Measurements from ENCODE around the gene FNDC3B.

Gene FNDC3B

DNA sequence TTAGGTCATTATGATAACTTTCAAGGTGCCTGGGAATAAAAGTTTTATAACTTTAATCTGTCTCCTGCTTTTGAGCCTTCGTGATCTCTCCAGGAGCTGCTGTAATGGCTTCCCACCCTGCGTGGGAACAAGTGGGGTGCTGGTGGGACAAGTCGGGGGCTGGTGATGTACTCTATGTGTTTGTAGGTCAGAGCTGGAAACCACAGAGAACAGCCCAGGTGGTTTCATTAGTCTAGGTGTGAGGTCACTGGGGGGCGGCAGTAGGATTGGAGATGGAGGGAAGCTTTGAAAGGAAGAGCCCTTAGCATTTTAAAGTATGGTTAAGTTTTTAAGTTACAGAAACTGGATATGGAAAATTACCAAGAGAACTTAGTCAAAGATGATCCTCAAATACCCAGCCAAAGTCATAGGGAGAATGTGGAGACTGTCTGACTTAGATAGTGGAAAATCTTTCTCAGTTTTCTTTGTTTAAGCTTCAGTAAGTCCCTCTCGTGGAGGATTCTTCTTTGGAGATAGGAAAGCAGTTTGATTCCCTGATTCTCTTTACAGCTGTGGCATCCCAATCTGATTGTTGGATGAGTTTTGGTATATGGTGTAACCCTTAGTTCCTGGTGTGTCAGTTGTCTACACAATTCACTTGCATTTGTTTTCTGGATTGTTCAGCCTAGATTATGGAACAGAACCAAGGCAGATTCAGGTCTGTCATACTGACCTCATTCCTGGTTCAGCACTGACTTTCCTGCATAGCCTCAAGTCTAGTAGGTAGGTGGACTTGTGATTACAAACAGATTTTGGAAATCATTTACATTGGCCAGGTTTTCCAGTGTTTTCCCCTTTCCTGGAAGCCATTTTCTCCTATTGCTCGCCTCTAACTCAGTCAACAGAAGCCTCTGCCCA is 115.6 kb downstream of the FNDC3B start:
- no peak for DNase-seq

DNA sequence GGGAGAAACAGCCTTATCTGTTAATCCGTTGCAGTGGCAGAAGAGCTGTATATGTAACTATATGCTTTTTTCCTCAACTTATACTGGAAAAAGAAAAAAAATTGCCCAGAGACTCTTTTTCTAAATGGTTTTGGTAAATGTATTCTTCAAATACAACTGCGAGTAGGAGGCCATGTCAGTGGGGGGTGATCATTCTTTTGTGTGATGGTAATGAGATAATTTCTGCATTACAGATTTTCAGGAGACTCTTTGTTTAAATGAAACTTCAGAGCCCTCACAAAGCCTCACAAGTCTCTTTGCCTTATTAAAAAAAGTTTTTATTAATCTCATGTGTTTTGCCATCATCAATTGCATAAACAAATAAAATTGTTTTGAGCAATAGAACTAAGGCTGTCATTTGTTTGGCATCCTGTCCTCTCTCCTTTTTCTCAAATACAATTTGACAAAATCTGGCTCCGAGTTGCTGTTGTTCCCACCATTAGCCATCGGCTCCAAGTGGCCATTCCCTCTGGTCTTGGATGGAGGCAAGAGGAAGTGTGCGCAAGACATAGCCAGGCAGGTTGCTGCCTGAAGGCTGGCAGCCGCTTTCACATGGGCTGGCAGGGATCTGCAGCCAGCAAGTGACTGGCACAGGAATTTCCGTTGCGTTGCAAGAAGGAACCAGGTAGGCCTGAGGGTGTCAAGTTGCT is 116.7 kb downstream of the FNDC3B start:
- no peak for DNase-seq

DNA sequence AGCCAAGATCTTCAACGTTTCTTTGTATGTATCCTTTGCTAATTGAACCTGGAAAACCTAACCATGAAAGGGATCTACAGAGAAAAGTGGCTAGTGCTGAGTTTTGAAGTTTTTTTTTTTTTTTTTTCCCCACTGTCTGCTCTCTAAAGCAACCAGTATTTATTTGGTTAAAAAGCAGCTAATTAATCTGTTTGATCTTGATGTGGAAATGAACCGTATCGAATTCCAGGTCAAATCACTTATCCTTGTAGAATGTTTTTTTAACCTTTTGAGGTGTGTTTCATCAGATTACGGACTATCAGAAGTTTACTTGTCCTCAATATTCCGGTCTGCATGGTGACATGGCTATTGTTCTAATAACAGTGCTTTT is 117.2 kb downstream of the FNDC3B start:
- DNase-seq, result no peak

DNA sequence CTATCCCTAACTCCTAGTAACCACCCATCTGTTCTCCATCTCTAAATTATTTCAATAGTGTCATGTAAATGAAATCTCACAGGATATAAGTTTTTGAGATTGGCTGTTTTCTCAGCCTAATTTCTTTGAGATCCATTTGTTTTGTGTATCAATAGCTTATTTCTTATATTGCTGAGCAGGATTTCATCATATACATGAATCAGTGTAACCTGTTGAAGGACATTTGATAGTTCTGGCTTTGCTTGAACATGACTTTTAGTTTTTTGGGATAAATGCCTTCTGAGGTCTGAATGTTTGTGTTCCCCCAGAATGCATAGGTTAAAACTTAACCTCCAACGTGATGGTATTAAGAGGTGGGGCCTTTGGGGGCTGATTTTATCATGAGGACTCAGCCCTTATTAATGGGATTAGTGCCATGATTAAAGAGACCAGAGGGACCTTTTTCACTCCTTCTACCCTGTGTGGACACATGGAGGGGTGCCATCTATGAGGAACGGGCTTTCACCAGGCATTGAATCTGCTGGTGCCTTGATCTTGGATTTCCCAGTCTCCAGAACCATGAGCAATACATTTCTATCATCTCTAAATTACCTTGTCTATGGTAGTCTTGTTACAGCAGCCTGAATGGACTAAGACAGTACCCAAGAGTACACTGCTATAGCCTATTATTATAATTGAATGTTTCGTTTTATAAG is 118.3 kb downstream of the FNDC3B start:
- no peak for DNase-seq

DNA sequence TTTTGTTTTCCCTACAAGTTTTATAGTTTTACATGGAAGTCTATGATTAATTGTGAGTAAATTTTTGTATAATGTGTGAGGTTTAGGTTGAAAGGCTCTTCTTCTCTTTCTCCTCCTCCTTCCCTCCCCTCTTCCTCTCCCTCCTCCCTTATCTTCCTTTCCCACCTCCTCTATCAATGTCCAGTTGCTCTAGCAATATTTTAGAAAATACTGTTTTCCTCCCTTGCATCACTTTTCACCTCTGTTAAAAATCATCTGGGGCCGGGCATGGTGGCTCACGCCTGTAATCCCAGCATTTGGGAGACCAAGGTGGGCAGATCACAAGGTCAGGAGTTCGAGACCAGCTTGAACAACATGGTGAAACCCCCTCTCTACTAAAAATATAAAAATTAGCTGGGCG is 119.4 kb downstream of the FNDC3B start:
- no peak for DNase-seq

DNA sequence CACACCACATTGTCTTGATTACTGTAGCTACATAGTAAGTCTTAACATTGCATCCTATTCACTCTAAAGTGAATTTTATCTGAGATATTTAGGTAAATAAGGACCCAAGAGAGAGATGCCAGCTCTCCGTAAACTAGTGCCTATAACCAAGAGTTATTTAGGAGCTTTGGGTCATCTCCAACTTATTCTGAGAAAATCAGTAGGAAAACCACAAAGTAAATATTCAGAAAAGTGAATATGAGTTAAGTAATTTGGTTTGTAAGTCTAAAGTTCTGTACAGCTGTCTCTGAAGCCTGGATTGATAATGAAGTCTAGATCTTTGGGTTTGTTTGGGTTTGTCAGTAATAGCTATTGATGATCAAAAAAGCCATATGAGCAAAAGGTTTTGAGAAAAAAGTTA is 120.0 kb downstream of the FNDC3B start:
- DNase-seq, result no peak

DNA sequence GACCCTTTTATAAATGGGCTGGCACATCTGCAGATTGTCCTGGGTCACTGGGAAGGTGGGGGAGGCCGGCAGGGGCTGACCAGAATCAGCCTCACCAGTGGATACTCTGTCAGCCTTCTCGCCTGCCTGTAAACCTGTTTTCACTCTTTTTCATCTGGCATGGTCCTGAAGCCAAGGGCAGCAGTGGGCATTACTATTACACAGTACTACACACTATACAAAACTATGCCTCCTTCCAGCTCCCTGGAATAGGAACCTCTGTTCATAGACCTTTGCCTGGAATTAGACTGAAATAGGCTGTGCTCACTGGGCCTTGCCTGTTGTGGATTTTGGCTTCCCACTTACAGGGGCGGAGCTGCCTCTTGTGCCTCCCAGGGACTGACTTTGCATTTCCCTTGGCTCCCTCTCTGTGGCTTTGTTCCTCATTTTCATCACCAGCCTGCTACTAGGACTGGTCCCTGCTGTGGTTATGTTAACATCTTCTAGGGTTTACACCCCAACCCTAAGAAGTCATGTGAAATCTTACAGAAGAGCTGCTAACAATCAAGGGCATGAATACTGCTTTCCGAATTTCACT is 120.7 kb downstream of the FNDC3B start:
- DNase-seq, result no peak

DNA sequence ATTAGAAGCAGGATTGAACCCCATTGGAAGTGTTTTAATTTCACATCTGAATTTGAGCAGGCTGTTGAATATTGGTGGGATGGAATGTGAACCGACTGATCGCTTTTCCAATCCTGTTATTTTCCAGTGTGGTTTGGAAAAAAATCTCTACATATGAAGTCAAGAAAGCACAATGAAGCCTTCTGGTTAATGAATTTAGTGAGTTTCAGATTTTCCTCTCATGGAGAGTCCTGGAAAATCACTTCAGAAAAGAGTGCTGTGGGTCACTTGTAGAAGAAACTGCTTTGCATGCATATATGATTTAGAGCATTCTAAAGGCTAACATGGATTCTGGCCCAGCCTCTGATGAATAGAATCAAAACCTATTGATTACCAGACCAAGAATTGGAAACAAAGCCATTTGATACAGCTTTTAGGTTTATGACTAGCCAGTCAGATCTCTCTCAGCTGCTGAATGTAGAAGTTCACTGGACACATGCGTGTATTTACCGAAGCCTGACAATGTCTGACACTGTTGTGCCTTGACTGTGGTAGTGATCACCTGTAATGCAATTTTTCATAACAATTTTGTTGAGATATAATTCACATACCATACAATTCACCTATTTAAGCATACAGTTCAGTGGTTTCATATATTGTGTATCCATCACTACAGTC is 121.9 kb downstream of the FNDC3B start:
- DNase-seq, result no peak

DNA sequence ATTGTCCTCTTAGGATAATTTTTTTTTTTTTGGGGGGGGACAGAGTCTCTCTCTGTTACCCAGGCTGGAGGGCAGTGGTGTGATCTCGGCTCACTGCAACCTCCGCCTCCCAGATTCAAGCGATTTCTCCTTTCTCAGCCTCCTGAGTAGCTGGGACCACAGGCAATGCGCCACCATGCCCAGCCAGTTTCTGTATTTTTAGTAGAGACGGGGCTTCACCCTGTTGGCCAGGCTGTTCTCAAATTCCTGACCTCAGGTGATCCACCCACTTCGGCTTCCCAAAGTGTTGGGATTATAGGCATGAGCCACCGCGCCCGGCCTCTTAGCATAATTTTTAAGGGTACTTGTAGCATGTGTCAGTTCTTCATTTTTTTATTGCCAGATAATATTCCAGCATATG is 122.6 kb downstream of the FNDC3B start:
- DNase-seq, result no peak

DNA sequence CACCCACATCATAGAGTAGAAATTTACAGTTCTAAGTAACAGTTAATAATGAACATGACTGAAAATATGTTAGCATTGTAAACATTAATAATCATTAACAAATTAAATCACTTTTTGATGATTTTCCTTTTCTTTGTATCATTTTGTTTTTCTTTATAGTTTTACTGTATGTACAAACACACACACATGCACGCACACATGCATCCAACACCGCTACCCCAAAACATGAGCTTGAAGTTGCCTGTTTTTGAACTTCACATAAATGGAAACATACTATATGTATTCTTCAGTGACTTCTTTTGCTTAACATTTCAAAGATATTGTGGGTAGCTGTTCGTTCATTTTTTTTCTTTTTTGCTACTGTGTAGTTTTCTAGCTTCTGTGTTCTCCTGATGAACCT is 123.9 kb downstream of the FNDC3B start:
- no peak for DNase-seq

DNA sequence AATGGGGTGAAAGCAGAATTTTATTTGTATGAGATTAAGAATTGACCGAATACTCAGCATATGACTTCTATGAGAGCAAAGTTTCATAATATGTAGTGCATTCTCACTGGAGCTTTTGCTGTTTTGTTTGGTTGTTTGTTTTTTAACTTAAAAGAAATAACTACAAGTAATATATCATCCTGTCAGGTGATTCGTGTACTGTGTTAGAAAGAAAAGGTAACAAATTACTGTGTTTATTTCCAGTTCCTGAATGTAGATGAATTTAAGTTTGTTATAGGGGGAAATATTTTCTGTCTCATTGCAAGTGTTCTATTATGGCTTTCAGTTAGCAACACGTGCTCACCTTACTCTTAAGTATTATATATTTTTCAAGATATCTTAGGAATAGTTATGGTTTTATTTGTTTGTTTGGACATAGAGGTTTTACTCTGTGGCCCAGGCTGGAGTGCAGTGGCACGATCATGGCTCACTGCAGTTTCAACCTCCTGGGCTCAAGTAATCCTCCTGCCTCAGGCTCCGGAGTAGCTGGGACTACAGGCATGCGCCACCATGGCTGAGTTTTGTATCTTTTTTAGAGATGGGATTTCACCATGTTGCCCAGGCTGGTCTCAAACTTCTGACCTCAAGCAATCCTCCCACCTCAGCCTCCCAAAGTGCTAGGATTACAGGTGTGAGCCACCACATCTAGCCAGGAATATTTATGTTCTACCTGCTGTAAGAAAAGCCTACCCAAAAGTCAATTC is 125.4 kb downstream of the FNDC3B start:
- no peak for DNase-seq

DNA sequence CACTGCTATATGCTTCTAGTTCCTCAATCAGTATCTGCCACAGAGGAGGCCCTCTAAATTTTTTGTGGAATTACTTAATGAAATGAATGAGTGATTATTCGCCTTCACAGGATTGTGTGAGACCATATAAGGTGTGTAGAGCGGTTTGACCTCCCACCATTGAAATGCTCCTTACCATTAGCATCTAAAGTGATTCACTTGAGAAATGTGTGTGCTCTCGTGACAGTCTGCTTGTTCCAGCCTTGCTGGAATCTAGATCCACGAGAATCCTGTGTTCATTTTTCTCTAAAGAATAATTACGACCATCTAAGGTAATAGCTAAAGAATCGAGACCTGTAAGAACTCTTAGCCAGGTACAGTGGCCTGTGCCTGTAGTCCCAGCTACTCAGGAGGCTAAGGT is 126.9 kb downstream of the FNDC3B start:
- no peak for DNase-seq

DNA sequence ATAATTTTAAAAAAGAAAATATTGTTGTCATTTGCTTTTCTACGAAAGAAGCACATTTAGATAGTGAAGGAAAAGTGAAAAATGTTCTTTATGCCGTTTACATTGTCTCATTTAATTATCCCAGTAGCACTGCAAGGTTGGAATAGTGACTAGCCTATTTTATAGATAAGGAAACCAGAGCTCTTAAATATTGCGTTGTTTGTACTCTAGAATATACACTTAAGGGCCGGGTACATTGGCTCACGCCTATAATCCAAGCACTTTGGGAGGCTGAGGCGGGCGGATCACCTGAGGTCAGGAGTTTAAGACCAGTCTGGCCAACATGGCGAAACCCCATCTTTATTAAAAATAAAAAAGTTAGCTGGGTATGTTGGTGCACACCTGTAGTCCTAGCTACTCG is 127.5 kb downstream of the FNDC3B start:
- no peak for DNase-seq

DNA sequence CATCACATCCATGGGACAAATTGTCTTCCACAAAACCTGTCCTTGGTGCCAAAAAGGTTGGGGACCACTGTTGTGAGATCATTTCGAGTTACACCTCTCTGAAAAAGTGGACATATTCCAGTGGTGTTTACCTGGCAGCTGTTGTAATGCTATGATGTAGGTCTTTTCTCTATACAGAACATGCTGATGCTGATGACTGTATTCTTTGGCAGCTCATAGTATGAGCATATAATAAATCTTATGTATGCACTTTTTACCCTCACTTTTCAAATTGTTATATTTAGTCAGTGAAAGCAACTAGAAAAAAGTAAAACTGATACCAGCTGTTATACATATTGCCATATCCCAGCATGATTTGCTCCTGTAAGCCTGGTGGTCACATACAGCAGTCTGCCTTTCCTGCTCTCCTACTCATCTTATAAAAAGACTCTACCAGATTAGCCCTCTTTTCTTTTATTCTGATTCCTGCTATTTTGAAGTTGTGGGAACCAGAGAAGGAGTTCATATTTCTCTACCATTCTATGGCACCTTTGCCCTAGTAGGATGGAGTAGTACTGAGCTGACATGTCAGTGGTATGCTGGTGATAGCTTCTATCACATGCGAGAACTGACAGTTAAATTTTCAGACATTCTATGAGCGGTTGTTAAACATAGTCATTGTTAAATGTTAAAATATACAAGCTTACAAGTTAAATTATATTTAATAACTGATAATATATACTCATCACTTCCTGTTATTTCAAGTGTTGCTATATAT is 128.7 kb downstream of the FNDC3B start:
- DNase-seq, result no peak

DNA sequence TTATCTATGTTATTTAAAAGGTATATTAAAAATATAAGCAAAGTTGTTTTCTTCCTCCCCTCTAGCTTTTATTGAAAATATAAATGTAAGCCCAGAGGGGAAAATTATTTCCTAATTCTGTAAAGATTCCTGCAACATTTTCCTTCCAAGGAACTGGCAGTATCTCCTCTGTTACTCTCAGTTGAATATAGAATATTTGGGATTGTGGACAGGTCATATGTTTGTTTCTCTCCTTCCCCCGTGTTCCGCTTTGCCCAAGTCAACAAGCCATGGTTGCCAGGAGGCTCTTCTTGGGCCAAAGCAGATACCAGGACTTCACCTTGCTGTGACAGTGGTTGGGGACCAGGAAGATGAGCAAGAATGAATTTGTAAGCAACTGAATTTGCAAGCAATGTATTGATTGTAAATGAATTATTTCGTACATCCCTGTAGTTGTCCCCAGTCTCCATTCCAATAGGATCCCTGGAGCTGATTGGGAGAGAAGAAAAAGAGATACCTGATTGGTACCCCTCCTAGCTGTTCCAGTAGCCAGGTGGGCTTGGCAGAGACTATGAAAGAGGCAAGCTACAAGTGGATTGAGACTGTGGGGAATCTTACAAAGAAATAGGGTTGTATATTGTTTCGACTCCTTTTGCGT is 130.8 kb downstream of the FNDC3B start:
- DNase-seq, result no peak

DNA sequence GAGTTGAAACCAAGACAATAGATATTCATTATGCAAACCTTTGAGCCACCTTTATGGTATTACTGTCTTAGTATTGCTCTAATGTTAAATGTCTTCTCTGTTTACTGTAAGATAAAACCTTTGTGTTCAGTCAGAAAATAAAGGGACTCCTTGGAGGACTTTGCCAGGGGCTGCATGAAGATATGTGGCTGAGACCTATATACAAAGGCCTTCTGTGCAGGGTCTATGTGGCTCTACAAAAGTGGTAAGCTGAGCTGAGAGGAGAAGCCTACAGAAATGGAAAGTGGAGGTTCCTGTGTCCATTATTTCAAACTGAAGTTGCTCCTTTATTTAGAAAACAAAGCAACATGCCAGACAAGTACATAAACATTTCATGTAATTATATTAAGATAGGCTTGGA is 131.5 kb downstream of the FNDC3B start:
- no peak for DNase-seq

DNA sequence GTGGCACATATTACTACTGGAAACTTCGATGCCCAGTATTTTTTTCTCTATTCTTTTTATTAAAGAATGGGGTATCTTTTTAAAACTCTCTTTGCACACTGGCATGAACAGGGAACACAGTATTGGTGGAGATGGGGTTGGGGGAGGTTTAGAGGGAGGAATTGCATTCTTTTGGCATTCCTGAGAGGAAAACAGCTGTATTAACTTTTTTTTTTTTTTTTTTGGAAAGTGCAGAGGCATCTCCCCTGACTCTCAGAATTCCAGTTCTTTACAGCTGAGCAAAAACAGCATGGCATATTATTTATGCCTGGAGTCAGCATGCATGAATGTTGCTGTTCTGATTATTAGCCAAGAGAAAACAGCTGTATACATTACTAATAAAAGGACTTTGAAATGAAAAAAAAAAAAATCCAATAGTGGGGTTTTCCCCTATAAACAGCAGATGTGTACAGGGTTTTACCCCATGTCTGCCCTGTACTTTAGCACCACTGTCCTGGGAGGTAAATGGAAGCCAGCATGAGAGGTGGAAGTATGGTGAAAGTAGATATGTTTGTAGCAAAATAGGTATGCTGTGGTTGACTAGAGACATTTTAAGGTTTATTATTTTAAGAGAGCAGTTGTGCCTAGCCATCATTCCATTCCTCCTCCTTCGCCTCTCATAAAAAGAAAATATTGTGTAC is 132.2 kb downstream of the FNDC3B start:
- no peak for DNase-seq

DNA sequence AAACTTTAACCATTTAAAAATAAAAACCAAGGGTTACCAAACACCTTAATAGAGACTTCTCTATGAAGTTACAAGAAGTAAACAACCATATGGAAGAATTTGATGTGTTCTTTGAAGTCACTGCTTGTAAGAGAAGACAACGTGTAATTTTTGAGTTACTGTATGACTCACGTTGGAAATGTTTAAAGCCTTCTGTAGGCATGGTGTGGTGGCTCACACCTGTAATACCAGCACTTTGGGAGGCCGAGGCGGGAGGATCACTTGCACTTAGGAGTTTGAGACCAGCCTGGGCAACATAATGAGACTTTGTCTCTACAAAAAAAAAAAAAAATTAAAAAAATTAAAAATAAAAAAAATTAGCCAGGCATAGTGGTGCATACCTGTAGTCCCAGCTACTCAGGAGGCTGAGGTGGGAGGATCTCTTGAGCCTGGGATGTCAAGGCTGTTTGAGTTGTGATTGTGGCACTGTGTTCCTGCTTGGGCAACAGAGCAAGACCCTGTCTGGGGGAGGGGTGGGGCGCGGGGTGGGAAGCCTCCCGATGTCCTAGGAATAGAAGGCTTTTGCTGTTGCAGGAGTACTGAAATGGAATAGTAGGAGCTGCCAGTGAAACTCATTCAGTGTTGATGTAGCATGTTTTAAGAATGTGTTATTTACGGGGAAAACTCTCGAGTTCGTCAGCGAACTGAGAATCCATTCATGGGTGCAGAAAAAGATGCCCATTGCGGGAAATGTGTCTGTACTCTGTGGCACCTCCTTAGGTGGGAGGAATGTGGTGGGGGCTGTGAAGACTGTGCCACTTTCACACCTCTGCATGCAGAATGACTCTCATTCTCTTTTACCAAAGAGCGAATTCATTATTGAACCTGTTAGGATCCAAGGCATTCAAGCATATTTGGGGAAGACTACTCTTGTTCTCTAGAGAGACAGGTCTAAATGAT is 134.2 kb downstream of the FNDC3B start:
- no peak for DNase-seq

All from NCI-H1048 (cell line).